ENCODE results near the gene EHF.

GRCh38 chr11:34595391-34595790, 25.5 kb upstream of the EHF start:
- no peak for TF ChIP-seq SP1 (IDR thresholded peaks at IDR 0.05; ENCODE audit: low read depth, low read length)
- TF ChIP-seq RFX5 (IDR thresholded peaks at IDR 0.05; ENCODE audit: borderline replicate concordance, low read depth, low read length): no peak
- TF ChIP-seq MAFK (IDR thresholded peaks at IDR 0.05; ENCODE audit: low read depth, low read length): no peak
- TF ChIP-seq ATF2 (IDR thresholded peaks at IDR 0.05; ENCODE audit: low read length): no peak
- TF ChIP-seq, protein P1, sequence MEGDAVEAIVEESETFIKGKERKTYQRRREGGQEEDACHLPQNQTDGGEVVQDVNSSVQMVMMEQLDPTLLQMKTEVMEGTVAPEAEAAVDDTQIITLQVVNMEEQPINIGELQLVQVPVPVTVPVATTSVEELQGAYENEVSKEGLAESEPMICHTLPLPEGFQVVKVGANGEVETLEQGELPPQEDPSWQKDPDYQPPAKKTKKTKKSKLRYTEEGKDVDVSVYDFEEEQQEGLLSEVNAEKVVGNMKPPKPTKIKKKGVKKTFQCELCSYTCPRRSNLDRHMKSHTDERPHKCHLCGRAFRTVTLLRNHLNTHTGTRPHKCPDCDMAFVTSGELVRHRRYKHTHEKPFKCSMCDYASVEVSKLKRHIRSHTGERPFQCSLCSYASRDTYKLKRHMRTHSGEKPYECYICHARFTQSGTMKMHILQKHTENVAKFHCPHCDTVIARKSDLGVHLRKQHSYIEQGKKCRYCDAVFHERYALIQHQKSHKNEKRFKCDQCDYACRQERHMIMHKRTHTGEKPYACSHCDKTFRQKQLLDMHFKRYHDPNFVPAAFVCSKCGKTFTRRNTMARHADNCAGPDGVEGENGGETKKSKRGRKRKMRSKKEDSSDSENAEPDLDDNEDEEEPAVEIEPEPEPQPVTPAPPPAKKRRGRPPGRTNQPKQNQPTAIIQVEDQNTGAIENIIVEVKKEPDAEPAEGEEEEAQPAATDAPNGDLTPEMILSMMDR (IDR thresholded peaks at IDR 0.05; ENCODE audit: control extremely low read depth in 1 of 3, insufficient read depth in 1 of 3, low read depth in 1 of 3, low read length in 3 of 3): no peak
- TF ChIP-seq EP300 (IDR thresholded peaks at IDR 0.05; ENCODE audit: borderline replicate concordance in 1 of 2, low read depth in 2 of 2, low read length in 2 of 2): no peak
- no peak for TF ChIP-seq CBX8 (IDR thresholded peaks at IDR 0.05; ENCODE audit: borderline replicate concordance, low read depth, low read length)
